Esophagus squamous epithelium (tissue), 5 donors: ENCODE measurements around the gene ABCF3. TPM values are rescaled to one million over a fixed set of nuclear protein-coding genes. Genes with fewer than 3 reads are reported as not detected.
"Not testable (repeated sequence)": the region's sequence is repeated elsewhere in the genome, so short reads cannot be mapped to it uniquely, and the experiment has no call there.

Source experiments
- DNase-seq: peaks from one replicate; lab custom pipeline; 2025; lab: John Stamatoyannopoulos, UW
- H3K27ac ChIP-seq, 4 donors: fragments of 200-600 bp; sonication (generic); one replicate each; pipeline ENCODE4 v1.5.1; 2016 to 2019; ENCODE audit warnings: mild to moderate bottlenecking in 1 of 4
- H3K27me3 ChIP-seq, 4 donors: fragments of 200-600 bp; sonication (generic); 1 replicate in 3 of 4; 2 replicates in 1 of 4; pipeline versions ENCODE4 v1.5.1 to v1.6.0; 2017 to 2021; ENCODE audit warnings: antibody characterized with exemption in 1 of 4
- H3K36me3 ChIP-seq, 3 donors: fragments of 200-600 bp; sonication (generic); one replicate each; pipeline ENCODE4 v1.5.1; 2016 to 2019
- H3K4me1 ChIP-seq, 3 donors: fragments of 200-600 bp; sonication (generic); one replicate each; pipeline ENCODE4 v1.5.1; 2017 to 2019
- H3K4me3 ChIP-seq, 4 donors: fragments of 200-600 bp; sonication (generic); 1 replicate in 3 of 4; 2 replicates in 1 of 4; pipeline ENCODE4 v1.5.1; 2016 to 2019; ENCODE audit warnings: mild to moderate bottlenecking in 2 of 4, moderate library complexity in 1 of 4
- H3K9me3 ChIP-seq, 3 donors: fragments of 200-600 bp; sonication (generic); one replicate each; pipeline ENCODE4 v1.5.1; 2016 to 2019
- CTCF ChIP-seq, 6 experiments: fragments of 450-650 bp in 4 of 6; fragments of 200-600 bp in 2 of 6; sonication (generic) in 2 of 6; IDR thresholded peaks; one replicate each; pipeline ENCODE4 v1.5.1; 2016 to 2019; ENCODE audit warnings: antibody characterized with exemption in 6 of 6, mild to moderate bottlenecking in 4 of 6, moderate library complexity in 4 of 6
- POLR2A ChIP-seq, 4 donors: fragments of 450-650 bp; IDR thresholded peaks; one replicate each; pipeline ENCODE4 v1.6.1; 2017; ENCODE audit warnings: antibody characterized with exemption in 4 of 4, mild to moderate bottlenecking in 4 of 4, moderate library complexity in 3 of 4
- WGBS, 2 donors: methylation state at CpG; one replicate each; pipeline ENCODE4 v1.1.5; 2018; 5-methylcytosine and 5-hydroxymethylcytosine counted together
- intact Hi-C: fragments of 100-400 bp; cut with DNase I; formaldehyde crosslinking; loops from one replicate; pipeline ENCODE4 v1.15.0; 2022
- total RNA-seq, 4 donors: library from RNA; depleted of rRNA; stranded (reverse); fragments of >200 nt; gene quantifications; one replicate each; pipeline ENCODE4 v1.1.0, GENCODE V29; 2016
- donor health status: DM: yes; HTN: yes; CAD: no.

The ABCF3 gene
- total RNA-seq, 4 donors from 2014 or later: 31.4 to 63.1 (median 40.5) TPM

- Histone ChIP-seq H3K27me3 (no peaks in the 10 kb centered on the region), H3K36me3 (peaks cover 43 to 74% (median 47%) of the 10 kb centered on the region in 3 donors), H3K4me3 (no peak overlapping the region), H3K9me3 (no peaks in the 10 kb centered on the region), H3K27ac (peak overlapping the region in 1 of 4 donors; percentile 21), H3K4me1 (peaks cover 0 to 17% (median 0%) of the 10 kb centered on the region in 3 donors)
- no peak for DNase-seq
- no peak for TF ChIP-seq CTCF (IDR thresholded peaks at IDR 0.05)
- TF ChIP-seq POLR2A (IDR thresholded peaks at IDR 0.05): no peak
- intact Hi-C loops: no loop called here
- 37 to 58% methylated on average over 2 to 4 of the region's 5 CpGs for WGBS, 2 donors
Measured at GRCh38 chr3:184144505-184144904, 41.5 kb upstream of the ABCF3 start.

GRCh38 chr3:184145111-184145524 lies 40.9 kb upstream of the ABCF3 start:
- Histone ChIP-seq H3K27me3 (no peaks in the 10 kb centered on the region), H3K36me3 (peaks cover 43 to 68% (median 45%) of the 10 kb centered on the region in 3 donors), H3K4me3 (no peak overlapping the region), H3K4me1 (peaks cover 0 to 20% (median 0%) of the 10 kb centered on the region in 3 donors), H3K9me3 (no peaks in the 10 kb centered on the region), H3K27ac (peak overlapping the region in 2 of 4 donors; percentile 21 to 38)
- intact Hi-C loops: loop anchor here (5.0 kb wide), 1 partner anchor 97 kb away; no protein-coding TSS in a partner anchor
- peak; percentile 38 to 76 (median 55) for TF ChIP-seq CTCF (IDR thresholded peaks at IDR 0.05)
- no peak for TF ChIP-seq POLR2A (IDR thresholded peaks at IDR 0.05)
- WGBS, 2 donors: 21 to 33% methylated on average over 4 of the region's 4 CpGs
- no peak for DNase-seq

GRCh38 chr3:184145751-184146270 lies 40.2 kb upstream of the ABCF3 start:
- no peak overlapping the region for H3K4me3 ChIP-seq
- 85 to 88% methylated on average over 1 to 4 of the region's 8 CpGs for WGBS, 2 donors
- H3K27me3 ChIP-seq: no peaks in the 10 kb centered on the region
- DNase-seq: no peak
- no peak for TF ChIP-seq CTCF (IDR thresholded peaks at IDR 0.05)
- no peak for TF ChIP-seq POLR2A (IDR thresholded peaks at IDR 0.05)
- peak overlapping the region in 2 of 4 donors; percentile 21 for H3K27ac ChIP-seq
- peaks cover 0 to 20% (median 0%) of the 10 kb centered on the region in 3 donors for H3K4me1 ChIP-seq
- H3K9me3 ChIP-seq: no peaks in the 10 kb centered on the region
- peaks cover 40 to 61% (median 40%) of the 10 kb centered on the region in 3 donors for H3K36me3 ChIP-seq
- intact Hi-C loops: loop anchor here (5.0 kb wide), 1 partner anchor 96 kb away; no protein-coding TSS in a partner anchor

GRCh38 chr3:184148076-184148475 lies 37.9 kb upstream of the ABCF3 start:
- TF ChIP-seq POLR2A (IDR thresholded peaks at IDR 0.05) (no peak), CTCF (IDR thresholded peaks at IDR 0.05) (no peak)
- no peak for DNase-seq
- WGBS, 2 donors: 76 to 89% methylated on average over 3 of the region's 3 CpGs
- Histone ChIP-seq H3K27me3 (no peaks in the 10 kb centered on the region), H3K36me3 (peaks cover 23 to 38% (median 26%) of the 10 kb centered on the region in 3 donors), H3K4me1 (peaks cover 0 to 20% (median 0%) of the 10 kb centered on the region in 3 donors), H3K4me3 (no peak overlapping the region), H3K27ac (no peak overlapping the region), H3K9me3 (no peaks in the 10 kb centered on the region)
- intact Hi-C loops: loop anchor here (5.0 kb wide), 1 partner anchor 94 kb away; no protein-coding TSS in a partner anchor

- Histone ChIP-seq H3K4me3 (no peak overlapping the region), H3K27ac (no peak overlapping the region), H3K27me3 (no peaks in the 10 kb centered on the region), H3K4me1 (peaks cover 0 to 29% (median 0%) of the 10 kb centered on the region in 3 donors), H3K36me3 (peaks cover 13 to 27% (median 16%) of the 10 kb centered on the region in 3 donors), H3K9me3 (no peaks in the 10 kb centered on the region)
- 76 to 85% methylated on average over 6 of the region's 6 CpGs for WGBS, 2 donors
- no peak for DNase-seq
- intact Hi-C loops: loop anchor here (5.0 kb wide), 1 partner anchor 93 kb away; no protein-coding TSS in a partner anchor
- TF ChIP-seq CTCF (IDR thresholded peaks at IDR 0.05): no peak
- TF ChIP-seq POLR2A (IDR thresholded peaks at IDR 0.05): no peak
Measured at GRCh38 chr3:184149123-184149522, 36.9 kb upstream of the ABCF3 start.

- not testable (repeated sequence) for DNase-seq, H3K27me3 ChIP-seq, H3K27ac ChIP-seq, H3K9me3 ChIP-seq, H3K4me3 ChIP-seq
- peaks cover 0 to 29% (median 3%) of the 10 kb centered on the region in 3 donors for H3K4me1 ChIP-seq
- intact Hi-C loops: loop anchor here (5.0 kb wide), 1 partner anchor 93 kb away; no protein-coding TSS in a partner anchor
- 70 to 71% methylated on average over 6 of the region's 6 CpGs for WGBS, 2 donors
- H3K36me3 ChIP-seq: peaks cover 7 to 21% (median 9%) of the 10 kb centered on the region in 3 donors
Measured at GRCh38 chr3:184149770-184150169, 36.2 kb upstream of the ABCF3 start.
